ENCODE measurements around the gene RASSF7. TPM values are rescaled to one million over a fixed set of nuclear protein-coding genes. Genes with fewer than 3 reads are reported as not detected.

The RASSF7 gene
- total and polyA plus RNA-seq, 2 of the 8 experiments (the other 6 are each of a cell fraction or from before 2014, with no cell fraction given): 22.3 to 43.9 TPM

GRCh38 chr11:563812-564578 is 3.2 kb downstream of the RASSF7 start:
- Histone ChIP-seq H2BK120ac (replicated peaks; ENCODE audit: low read depth, low read length) (no peak overlapping the region), H3K9me3 (ENCODE audit: insufficient read depth in 2 of 2, low read depth in 1 of 2, low read length in 1 of 2) (no peaks in the 10 kb centered on the region), H3K23me2 (ENCODE audit: low read depth, low read length) (peaks cover 14% of the 10 kb centered on the region; the same call in 1 of the 2 replicates), H3K79me2 (ENCODE audit: control insufficient read depth in 1 of 2, insufficient read depth in 2 of 2, low read length in 2 of 2) (peaks cover 0 to 4% of the 10 kb centered on the region in 2 experiments; a peak in 1 of 4 replicates), H3K79me1 (ENCODE audit: low read depth, low read length) (peaks cover 13% of the 10 kb centered on the region), H2BK20ac (ENCODE audit: low read length) (no peak overlapping the region), H3K27ac (ENCODE audit: low read depth, low read length) (no peak overlapping the region), H3K4me3 (ENCODE audit: extremely low read depth in 1 of 4, insufficient read depth in 2 of 4, low read depth in 3 of 4, low read length in 4 of 4) (no peak overlapping the region), H4K91ac (replicated peaks; ENCODE audit: insufficient read length, low read length) (no peak overlapping the region), H4K5ac (ENCODE audit: insufficient read length, low read depth, low read length) (no peak overlapping the region), H3K27me3 (replicated peaks in 1 of 4; ENCODE audit: control insufficient read depth in 3 of 4, extremely low read depth in 1 of 4, insufficient read depth in 3 of 4, low read length in 3 of 4) (no peaks in the 10 kb centered on the region; a peak in 3 of 7 replicates), H4K8ac (ENCODE audit: extremely low read depth, insufficient read depth, low read length) (no peak overlapping the region), H3K9ac (replicated peaks in 1 of 4; ENCODE audit: extremely low read depth in 1 of 4, low read depth in 3 of 4, low read length in 3 of 4) (no peak overlapping the region), H3K4me2 (ENCODE audit: insufficient read depth in 1 of 2, low read depth in 2 of 2, low read length in 2 of 2) (no peak overlapping the region), H2BK5ac (ENCODE audit: low read depth, low read length) (no peak overlapping the region), H3K36me3 (ENCODE audit: control insufficient read depth in 2 of 4, insufficient read depth in 4 of 4, low read length in 3 of 4) (peaks cover 0 to 8% (median 4%) of the 10 kb centered on the region in 4 experiments; a peak in 5 of 8 replicates), H3K23ac (ENCODE audit: insufficient read length) (no peak overlapping the region), H3K18ac (ENCODE audit: extremely low read depth, low read length) (no peak overlapping the region), H3K4me1 (replicated peaks in 1 of 4; ENCODE audit: control insufficient read depth in 3 of 4, insufficient read depth in 4 of 4, low read length in 3 of 4) (peaks cover 0 to 26% (median 15%) of the 10 kb centered on the region in 4 experiments; a peak in 6 of 7 replicates), H4K20me1 (replicated peaks in 1 of 2; ENCODE audit: control insufficient read depth in 1 of 2, insufficient read depth in 2 of 2, low read length in 2 of 2) (peaks cover 10 to 32% of the 10 kb centered on the region in 2 experiments), H2BK15ac (ENCODE audit: low read length) (no peak overlapping the region), H3K14ac (ENCODE audit: insufficient read length) (no peak overlapping the region), H3K4ac (replicated peaks; ENCODE audit: insufficient read length, low read depth, low read length) (no peak overlapping the region), H3K56ac (replicated peaks; ENCODE audit: insufficient read length, low read depth, low read length) (no peak overlapping the region), H2BK12ac (ENCODE audit: low read depth, low read length) (no peak overlapping the region), H2AK5ac (ENCODE audit: low read depth, low read length) (no peak overlapping the region), H2AFZ (ENCODE audit: low read length) (no peak overlapping the region)
- ChIA-PET POLR2A (ENCODE audit: partially characterized antibody) (interaction anchor here (0.6 to 3.4 kb wide), 5 partner anchors 12 to 184 kb away, joined by 3 to 15 read pairs (median 8); partner anchors contain the start of gene PHRF1), CTCF (ENCODE audit: partially characterized antibody) (interaction anchor here (0.8 to 2.0 kb wide), 7 partner anchors 9 to 200 kb away, joined by 3 to 6 read pairs (median 4); no protein-coding TSS in a partner anchor)
- TF ChIP-seq SAP30 (IDR thresholded peaks at IDR 0.05; ENCODE audit: insufficient read depth, insufficient replicate concordance, low read length): no peak
- TF ChIP-seq POU5F1 (IDR thresholded peaks at IDR 0.05; ENCODE audit: low read depth, low read length): no peak
- TF ChIP-seq ATF2 (IDR thresholded peaks at IDR 0.05; ENCODE audit: low read length): no peak
- DNase-seq (ENCODE audit: low read depth in 1 of 2, low spot score in 2 of 2) (no peak), FAIRE-seq (no peak)
- 91% methylated on average over 12 of the region's 12 CpGs; no CpG with 5 or more reads in 1 of the 2 experiments for WGBS, 2 experiments (ENCODE audit: extremely low coverage in 1 of 2, insufficient coverage in 1 of 2, insufficient read length in 1 of 2, insufficient replicate concordance in 2 of 2, low coverage in 1 of 2, low lambda C conversion rate in 2 of 2, missing lambda C conversion rate in 1 of 2)
